Hematopoietic multipotent progenitor cell treated with erythropoietin and hydrocortisone succinate and interleukin-3 and kit ligand, for 17 days (in vitro differentiated cells): ENCODE data around the gene HK2.
"Not testable (repeated sequence)": the region's sequence is repeated elsewhere in the genome, so short reads cannot be mapped to it uniquely, and the experiment has no call there.

ENCODE experiments used
- DNase-seq: peaks from one replicate; pipeline ENCODE4 v3.0.0-alpha.2; 2015; ENCODE audit warnings: low spot score

HK2 gene

DNA sequence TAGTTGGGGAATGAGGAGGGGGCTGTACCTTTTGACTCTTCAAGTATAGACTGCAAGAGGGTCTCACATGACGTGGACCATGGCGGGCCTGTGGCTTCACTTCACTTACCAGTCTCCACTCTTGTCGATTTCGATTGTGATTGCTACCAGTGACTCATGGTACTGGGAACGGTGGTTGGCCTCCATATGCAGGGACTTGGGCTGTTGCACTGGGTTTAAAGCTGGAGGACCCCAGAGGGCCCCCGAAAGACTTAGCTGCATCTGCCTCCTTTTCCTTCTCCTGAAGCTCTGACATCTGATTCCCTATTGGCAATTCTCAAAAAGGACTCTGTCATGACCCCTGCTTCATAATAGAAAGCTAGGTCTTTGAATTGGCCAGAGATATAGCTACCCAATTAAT, 43.4 kb downstream of the HK2 start:
- no peak for DNase-seq

DNA sequence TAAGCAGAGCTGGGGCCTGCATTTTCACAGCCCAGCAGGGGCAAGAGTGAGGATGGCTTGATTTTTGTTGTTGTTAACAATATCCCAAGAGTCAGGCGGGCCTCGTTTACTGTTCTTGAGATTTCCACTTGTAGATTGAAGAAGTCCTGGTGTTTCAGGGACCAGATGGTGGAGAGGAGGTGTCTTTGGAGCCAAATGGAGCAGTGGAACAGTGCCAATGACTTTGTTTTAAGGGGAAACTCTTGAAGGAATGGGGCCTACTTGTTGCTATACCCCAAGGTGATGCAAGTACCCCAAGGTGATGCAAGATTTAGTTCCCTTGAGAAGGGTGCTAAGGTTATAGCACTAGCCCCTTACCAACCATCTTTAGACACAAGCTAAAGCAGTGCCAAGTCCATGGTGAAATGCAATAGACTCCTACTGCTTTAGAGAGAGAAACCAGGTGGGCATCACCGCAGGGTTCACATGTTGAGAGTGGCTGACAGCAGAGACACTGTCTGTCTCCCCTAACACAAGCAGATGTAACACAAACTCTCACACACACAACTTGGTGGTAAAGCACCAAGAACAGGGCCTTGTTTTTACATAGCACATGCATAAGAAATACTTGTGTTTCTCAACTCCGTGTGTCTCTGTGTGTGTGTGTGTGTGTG, 44.0 kb downstream of the HK2 start:
- no peak for DNase-seq

DNA sequence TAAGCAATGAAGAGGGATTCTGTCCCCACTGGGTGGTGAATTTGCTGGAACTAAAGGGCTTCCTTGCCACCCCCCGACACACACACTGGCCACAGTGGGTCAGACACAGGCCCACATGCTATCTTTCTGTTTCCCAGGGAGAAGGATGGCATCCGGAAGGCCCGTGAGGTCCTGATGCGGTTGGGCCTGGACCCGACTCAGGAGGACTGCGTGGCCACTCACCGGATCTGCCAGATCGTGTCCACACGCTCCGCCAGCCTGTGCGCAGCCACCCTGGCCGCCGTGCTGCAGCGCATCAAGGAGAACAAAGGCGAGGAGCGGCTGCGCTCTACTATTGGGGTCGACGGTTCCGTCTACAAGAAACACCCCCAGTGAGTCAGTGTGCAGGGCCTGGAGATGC, 44.6 kb downstream of the HK2 start:
- no peak for DNase-seq

DNA sequence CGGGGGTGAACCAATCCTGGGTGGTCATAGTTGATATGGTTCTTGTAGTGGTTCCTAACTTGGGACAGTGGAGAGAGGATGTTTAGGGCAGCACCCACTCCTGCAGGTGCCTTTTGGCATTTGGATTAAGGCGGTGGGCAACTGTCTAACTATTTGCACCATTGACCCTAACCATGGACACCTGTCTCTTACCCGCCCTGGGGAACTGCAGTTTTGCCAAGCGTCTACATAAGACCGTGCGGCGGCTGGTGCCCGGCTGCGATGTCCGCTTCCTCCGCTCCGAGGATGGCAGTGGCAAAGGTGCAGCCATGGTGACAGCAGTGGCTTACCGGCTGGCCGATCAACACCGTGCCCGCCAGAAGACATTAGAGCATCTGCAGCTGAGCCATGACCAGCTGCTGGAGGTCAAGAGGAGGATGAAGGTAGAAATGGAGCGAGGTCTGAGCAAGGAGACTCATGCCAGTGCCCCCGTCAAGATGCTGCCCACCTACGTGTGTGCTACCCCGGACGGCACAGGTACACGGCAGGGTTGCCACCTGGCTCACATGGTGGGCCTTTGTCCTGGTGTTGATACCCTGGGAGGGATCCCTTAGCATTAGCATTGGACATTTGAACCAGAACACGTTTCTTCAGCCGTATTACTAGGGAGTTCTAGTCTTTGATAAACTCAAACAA, 46.3 kb downstream of the HK2 start:
- DNase-seq: no peak

DNA sequence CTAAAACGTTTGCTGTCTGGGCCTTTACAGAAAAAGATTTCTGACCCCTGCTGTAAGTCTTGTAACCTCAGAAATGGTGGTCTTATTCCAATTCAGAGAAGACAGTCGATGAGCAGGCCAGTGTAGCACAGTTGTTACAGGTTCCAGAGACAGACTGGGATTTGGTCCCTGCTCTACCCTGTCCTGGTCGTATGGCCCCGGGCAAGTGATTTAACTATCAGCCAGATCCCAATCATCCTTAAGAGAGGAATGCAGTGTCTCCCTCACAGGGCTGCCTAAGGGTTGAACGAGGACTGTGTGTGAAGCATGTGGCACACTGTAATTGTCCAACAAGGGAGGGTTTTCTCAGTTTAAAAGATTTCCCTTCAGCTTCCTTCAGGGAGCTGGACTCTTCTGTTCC, 47.2 kb downstream of the HK2 start:
- DNase-seq: no peak

DNA sequence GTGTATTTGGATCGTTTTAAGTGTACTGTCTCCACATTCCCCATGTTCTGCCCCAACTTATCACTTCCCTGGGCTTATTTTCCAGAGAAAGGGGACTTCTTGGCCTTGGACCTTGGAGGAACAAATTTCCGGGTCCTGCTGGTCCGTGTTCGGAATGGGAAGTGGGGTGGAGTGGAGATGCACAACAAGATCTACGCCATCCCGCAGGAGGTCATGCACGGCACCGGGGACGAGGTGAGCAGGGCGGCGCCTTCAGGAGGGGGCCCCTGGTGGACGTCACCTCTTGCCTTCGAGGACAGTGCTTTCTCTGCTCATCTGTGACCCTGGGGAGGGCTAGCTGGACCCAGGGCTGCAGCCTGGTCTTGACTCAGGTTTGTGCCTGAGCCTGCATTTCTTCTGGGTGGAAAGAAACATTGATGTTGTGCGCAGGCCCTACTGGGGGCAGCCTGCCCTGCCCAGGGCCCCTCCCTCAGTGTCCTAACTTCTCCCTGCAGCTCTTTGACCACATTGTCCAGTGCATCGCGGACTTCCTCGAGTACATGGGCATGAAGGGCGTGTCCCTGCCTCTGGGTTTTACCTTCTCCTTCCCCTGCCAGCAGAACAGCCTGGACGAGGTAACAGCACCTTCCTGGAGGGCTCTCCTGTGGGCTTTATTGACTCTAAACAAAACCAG, 47.8 kb downstream of the HK2 start:
- no peak for DNase-seq

DNA sequence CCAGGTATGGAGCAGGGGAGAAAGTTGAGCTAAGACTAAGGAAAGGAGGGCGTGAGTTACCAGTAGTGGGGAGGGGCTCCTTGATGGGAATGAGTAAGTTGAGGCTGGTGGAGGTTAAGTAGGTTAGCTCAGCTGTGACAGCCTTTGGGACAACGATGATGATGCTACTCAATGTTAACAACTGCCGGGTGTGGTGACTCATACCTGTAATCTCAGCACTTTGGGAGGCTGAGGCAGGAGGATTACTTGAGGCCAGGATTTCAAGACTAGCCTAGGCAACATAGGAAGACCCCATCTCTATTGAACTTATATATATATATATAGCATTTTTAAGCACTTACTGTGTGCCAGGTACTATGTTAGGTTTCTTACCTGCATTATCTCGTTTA, 48.4 kb downstream of the HK2 start:
- no peak for DNase-seq

DNA sequence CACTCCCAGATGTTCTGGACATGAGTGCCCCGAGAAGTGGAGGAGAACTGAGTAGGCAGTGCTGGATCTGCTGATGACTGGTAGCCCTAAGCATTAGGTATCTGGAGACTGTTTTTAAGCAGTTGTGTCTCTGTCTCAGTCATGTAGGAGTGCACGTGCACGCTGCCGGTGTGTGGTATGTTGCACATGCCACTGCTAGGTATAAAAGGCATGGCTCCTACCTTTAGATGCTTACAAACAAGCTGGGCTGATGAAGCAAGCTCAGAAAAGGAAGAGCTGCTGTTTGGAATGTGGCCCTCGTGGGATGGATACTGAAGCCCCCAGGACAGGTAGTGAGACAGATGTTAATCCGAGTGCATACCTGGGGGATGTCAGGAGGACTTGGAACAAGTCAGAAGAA, 49.1 kb downstream of the HK2 start:
- no peak for DNase-seq

DNA sequence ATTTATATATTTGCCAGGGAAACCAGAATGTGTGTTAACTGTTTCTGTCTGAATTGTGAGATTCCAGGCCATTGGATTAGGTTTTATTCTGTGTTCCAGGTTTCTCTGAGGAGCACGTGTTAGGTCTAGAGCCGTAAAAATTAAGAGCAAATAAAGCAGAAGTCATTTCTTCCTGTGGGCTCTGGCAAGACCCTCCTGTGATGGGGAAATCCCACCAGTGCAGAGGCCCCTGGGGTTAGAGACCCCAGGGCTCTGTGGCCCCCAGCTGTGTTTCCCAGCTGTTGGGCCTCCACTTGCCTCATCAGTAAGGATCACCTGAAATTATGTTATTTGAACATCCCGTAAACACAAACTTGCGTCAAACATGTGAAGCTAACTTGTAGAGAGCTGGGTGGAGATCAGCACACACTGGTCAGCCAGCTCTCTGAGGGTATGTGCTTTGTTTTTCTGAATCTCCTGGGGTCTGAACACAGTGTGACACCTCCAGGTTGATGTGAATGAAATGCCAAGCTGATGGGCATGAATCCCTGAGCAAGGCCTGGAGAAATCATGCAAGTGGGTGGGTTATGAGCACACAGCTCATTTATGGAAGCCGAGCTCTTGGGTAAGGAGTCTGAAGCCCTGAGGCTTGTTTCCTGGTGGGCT, 50.3 kb downstream of the HK2 start:
- DNase-seq: no peak

DNA sequence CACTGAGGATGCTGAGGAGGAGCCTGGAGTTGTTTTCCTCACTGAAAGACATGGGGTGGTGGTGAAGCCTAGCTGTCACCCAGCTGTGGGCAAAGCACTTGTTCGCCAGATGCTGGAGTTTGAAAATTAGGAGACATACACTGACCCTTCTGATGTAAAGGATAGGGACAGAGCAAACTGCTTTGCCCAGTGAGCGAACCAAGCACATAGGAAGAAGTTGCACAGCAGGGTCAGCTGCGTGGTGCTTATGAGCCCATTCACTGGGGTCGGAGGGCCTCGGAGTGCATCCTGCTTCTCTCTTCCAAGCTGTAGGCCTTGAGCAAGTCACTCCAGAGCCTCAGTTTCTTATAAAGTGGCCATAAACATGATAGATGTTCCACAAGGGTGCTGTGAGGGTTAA, 50.9 kb downstream of the HK2 start:
- no peak for DNase-seq

DNA sequence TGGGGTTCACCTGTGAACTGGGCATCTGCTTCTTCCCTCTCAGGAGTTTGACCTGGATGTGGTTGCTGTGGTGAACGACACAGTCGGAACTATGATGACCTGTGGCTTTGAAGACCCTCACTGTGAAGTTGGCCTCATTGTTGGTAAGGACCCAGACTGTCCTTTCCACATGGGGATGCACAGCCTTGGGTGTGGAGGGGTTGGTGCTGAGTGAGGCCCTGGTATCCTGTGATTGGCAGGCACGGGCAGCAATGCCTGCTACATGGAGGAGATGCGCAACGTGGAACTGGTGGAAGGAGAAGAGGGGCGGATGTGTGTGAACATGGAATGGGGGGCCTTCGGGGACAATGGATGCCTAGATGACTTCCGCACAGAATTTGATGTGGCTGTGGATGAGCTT, 52.3 kb downstream of the HK2 start:
- no peak for DNase-seq

DNA sequence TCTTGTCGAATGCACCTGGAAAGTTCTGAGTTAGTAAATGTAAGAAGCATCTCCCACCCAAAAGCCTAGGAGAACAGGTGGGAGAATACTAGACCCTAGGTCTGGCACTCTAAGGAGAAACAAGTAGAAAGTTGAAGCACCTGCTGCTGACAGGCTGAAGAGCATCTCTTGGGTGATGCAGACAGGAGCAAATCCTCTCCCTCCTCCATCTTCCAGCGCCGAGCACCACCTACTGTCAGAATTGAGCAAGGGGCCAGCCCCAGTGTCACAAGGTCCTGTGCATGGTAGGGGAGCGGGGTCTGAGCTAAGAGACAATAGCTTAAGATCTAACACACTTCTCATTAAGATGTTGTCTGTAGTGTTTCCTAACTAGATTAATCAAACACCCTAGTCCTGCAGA, 52.9 kb downstream of the HK2 start:
- DNase-seq: no peak

DNA sequence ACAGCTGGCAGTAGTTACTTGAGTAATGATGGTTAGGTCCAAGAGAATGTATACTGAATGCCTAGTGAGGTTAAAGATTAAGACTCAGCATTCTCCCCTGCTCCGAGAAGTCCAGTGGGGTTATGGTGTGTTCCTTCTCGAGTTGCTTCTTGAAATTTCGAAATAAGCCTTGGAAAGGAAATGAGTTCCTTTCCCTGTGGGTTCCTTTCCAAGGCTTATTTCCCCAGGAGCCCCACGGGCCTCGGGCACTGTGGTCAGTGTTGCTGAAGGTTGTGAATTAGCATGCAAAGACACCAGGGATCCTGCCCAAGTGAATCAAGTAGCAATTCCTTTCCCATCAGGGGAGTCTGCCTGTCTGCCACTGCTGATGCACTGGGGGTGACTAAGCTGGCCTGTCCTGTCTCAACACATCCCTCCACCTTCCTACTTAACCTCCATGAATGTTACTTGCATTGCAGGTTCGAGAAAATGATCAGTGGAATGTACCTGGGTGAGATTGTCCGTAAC, 53.6 kb downstream of the HK2 start:
- no peak for DNase-seq

DNA sequence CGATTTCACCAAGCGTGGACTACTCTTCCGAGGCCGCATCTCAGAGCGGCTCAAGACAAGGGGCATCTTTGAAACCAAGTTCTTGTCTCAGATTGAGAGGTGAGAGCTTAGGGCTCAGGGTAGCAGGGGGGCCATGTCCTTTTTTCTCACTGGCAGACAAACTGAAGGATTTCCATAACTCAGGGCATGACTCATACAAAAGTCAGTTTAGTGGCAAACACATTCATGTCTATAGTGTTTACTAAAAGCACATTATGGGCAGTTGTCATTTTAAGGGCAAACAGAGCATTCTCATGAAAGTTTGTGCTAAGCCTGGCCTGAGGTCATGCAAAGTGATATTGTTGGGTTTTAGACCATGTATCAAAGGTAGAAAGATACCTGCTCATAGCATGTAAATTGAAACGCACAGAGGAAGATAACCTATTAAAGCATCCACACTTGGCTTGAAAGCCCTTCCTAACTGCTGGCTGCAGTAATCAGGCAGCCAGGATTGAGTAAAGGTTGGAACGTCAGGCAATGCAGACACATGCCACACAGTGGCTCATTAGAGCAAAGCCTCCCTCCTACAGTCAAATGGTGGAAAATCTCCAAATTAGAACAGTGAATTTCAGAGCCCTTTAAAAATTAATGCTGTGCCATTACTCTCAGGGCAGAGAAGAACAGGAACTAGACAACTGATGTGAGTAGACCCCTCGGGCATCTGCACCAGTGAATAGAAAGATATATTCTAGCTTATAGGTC, 54.2 kb downstream of the HK2 start:
- DNase-seq: no peak

DNA sequence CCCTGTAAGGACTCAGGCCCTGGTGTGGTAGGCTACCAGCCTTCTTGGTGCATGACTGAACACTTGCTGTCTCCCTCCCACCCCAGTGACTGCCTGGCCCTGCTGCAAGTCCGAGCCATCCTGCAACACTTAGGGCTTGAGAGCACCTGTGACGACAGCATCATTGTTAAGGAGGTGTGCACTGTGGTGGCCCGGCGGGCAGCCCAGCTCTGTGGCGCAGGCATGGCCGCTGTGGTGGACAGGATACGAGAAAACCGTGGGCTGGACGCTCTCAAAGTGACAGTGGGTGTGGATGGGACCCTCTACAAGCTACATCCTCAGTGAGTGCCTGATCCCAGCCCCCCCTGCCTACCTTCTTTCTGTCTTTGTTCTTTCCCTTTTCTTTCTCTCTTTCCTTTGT, 55.2 kb downstream of the HK2 start:
- DNase-seq: no peak

DNA sequence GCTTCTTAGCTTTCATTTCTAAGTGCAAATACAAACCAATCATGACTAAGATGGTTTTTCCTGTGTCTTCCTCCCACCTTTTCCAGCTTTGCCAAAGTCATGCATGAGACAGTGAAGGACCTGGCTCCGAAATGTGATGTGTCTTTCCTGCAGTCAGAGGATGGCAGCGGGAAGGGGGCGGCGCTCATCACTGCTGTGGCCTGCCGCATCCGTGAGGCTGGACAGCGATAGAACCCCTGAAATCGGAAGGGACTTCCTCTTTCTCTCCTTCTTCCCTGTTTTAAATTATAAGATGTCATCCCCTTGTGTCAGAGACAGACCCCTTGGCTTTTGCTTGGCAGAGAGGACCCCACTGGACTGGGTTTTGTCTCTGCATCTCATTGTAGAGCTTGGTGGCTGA, 56.8 kb downstream of the HK2 start:
- DNase-seq: no peak

DNA sequence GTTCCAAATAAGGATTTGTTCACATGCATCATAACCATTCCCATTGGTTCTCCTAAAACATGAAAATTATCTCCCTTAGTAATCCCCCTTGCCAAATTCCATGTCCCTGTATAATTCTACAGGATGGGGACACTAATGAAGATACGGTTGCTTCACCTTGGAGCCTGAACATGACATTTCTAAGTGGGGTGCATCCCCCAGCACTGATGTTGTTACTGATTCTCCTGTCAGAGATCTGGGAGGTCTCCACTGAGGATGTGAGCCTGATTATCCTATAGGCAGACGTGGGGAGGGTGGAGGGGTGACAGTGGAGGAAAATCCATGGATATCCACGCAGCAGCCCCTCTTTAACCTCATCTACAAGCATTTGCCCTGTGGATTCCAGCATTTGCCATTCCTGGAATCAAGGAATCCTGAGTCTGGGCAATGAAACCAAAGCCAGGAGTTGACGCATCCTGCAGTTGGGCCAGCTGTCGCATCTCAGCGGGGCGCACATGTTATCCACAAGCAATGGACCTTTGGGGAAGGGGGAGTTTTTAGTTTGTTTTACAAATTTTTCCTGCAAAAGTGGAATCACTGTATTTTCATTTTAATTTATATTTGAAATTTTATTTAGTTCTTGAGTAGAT, 57.3 kb downstream of the HK2 start:
- no peak for DNase-seq

DNA sequence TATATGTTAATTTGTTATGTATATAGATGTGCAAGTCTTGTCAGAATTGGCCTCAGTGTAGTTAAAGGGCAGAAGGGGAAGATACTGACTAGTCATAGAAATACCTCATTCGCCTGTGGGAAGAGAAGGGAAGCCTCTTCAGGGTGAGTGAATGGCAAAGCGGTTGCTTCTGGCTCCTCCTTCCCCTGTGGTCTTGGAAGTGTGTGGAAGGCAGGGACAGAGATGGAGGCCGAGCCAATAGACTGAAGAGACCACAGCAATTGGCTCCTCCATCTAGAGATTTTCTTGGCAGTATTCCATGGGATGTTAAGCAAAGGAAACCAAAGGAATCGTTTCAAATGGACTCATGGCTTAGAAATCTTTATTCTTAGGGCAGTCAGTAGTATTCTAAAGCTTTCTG, 57.9 kb downstream of the HK2 start:
- DNase-seq: not testable (repeated sequence)

DNA sequence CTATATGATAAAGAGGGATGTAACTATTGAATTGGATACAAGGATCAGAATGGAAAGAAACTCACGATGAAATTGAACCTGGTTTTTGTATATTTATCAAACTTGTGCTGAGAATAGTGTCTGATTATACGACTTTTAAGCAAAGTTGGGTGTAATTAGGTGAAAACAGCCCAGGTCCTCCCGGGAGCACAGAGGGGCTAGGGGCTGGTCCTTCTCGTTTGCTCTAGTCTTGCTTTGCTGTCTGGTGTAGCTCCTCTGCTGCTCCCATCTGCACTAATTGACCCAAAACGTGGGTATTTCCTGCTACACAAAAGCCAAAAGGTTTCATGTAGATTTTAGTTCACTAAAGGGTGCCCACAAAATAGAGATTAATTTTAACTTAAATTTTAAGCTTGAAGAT, 58.7 kb downstream of the HK2 start:
- no peak for DNase-seq

DNA sequence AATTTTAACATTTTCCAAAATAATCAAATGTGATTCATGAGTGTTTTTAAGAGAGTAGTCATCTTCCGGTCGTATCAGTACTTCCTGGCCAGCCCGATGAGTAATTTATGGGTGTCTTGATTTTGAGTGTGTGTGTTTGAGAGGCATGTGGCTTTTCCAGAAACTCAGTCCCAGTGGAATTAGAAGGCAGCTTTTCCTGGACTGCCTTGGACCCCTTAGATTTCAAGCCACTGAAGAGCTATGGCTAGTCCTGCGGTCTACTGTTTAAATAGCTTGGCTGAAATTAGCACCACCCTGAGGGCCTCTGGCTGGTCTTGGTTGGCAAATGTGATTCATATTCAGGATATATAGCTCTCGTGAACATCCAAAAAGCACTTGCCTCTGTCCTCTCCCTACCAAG, 59.4 kb downstream of the HK2 start:
- no peak for DNase-seq

DNA sequence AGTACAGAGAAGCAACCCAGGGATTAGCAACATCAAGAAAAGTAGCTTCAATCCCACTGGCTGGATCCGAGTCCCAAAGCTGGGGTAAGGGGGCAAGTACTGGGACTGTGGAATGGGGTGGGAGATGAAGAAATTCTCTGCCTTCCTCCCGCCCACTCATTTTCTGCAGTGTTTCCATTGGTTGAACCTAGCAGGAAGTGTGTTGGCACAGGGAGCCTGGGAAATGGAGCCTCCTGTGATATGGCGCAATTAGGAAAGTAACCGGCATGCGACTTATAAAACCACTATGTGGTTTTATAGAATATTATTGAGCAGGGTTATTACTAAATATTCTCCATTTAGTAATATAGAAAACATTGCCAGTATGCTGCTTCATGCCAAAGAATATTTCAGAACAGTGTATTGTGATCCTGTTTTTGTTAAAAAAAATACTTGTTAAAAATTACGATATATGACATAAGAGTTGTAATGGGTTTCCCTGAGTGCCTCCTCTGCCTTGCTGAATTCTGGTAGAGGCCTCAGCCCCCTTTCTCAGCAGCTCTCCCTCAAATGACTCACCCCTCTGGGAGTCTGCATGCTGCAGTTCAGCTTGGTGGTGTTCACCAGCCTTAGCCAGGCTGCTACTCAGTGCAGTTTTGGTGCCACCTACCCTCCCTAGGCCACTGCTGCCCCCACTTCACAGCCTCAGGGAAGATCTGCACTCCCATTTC, 60.5 kb downstream of the HK2 start:
- DNase-seq: no peak
